Activated T-cell treated with anti-CD3 and anti-CD28 coated beads, Interleukin-2, amount 50 U/mL, for 72 hours (primary cell): ENCODE results near the gene TGM4. TPM values are rescaled to one million over a fixed set of nuclear protein-coding genes. Genes with fewer than 3 reads are reported as not detected.
"Not testable (repeated sequence)": the region's sequence is repeated elsewhere in the genome, so short reads cannot be mapped to it uniquely, and the experiment has no call there.

ENCODE experiments used
- ATAC-seq, 2 donors: fragments of 150-1000 bp; cut with Tn5 transposase; replicated peaks in 1 of 2; 2 replicates each; pipeline ENCODE4 v1.10.0; 2021; ENCODE audit warnings: moderate library complexity in 2 of 2, mild to moderate bottlenecking in 1 of 2
- DNase-seq, 2 donors: peaks; one replicate each; pipeline ENCODE4 v3.0.0; 2021 to 2022; ENCODE audit warnings: mixed read lengths in 1 of 2
- H3K27ac Mint-ChIP-seq: one replicate; pipeline ENCODE4 v1.8.0; 2022; ENCODE audit warnings: mild to moderate bottlenecking, moderate library complexity, mixed read lengths
- H3K27me3 Mint-ChIP-seq: one replicate; pipeline ENCODE4 v1.8.0; 2022; ENCODE audit warnings: low read depth, mixed read lengths
- H3K36me3 Mint-ChIP-seq, 2 donors: one replicate each; pipeline ENCODE4 v1.8.0; 2022; ENCODE audit warnings: mixed read lengths in 2 of 2, mild to moderate bottlenecking in 1 of 2; ENCODE audit not compliant: insufficient read depth in 2 of 2
- H3K4me1 Mint-ChIP-seq: one replicate; pipeline ENCODE4 v1.8.0; 2022; ENCODE audit warnings: low read depth, mixed read lengths
- H3K4me3 Mint-ChIP-seq, 2 donors: one replicate each; pipeline ENCODE4 v1.8.0; 2022; ENCODE audit warnings: mild to moderate bottlenecking in 2 of 2, mixed read lengths in 2 of 2, moderate library complexity in 2 of 2
- H3K9me3 Mint-ChIP-seq, 2 donors: one replicate each; pipeline ENCODE4 v1.8.0; 2022; ENCODE audit warnings: mixed read lengths in 2 of 2
- total RNA-seq, 2 donors: library from RNA; stranded (reverse); gene quantifications; one replicate each; pipeline ENCODE4 v1.2.3, GENCODE V29; 2022

TGM4 gene
- total RNA-seq, 2 donors from 2014 or later = not detected

- no peaks in the 10 kb centered on the region for H3K9me3 Mint-ChIP-seq
- H3K4me1 Mint-ChIP-seq = no peaks in the 10 kb centered on the region
- DNase-seq = no peak
- no peak overlapping the region for H3K4me3 Mint-ChIP-seq
- no peak for ATAC-seq
- peaks cover 0 to 8% of the 10 kb centered on the region in 2 donors for H3K36me3 Mint-ChIP-seq
- H3K27me3 Mint-ChIP-seq = no peaks in the 10 kb centered on the region
- no peak overlapping the region for H3K27ac Mint-ChIP-seq
Measured at GRCh38 chr3:44929782-44930181, 55.4 kb downstream of the TGM4 start.

- Mint-ChIP-seq H3K9me3 (no peaks in the 10 kb centered on the region), H3K4me3 (no peak overlapping the region), H3K36me3 (peaks cover 0 to 7% of the 10 kb centered on the region in 2 donors), H3K27ac (no peak overlapping the region), H3K4me1 (no peaks in the 10 kb centered on the region), H3K27me3 (no peaks in the 10 kb centered on the region)
- DNase-seq (no peak), ATAC-seq (no peak)
Measured at GRCh38 chr3:44930911-44931310, 56.5 kb downstream of the TGM4 start.

GRCh38 chr3:44931791-44932190 is 57.4 kb downstream of the TGM4 start:
- Mint-ChIP-seq H3K4me1 (no peaks in the 10 kb centered on the region), H3K4me3 (no peak overlapping the region), H3K9me3 (no peaks in the 10 kb centered on the region), H3K27ac (no peak overlapping the region), H3K27me3 (no peaks in the 10 kb centered on the region), H3K36me3 (peaks cover 3% of the 10 kb centered on the region in 2 donors)
- no peak for ATAC-seq
- no peak for DNase-seq

GRCh38 chr3:44932271-44932670 is 57.9 kb downstream of the TGM4 start:
- no peak for ATAC-seq
- Mint-ChIP-seq H3K4me1 (no peaks in the 10 kb centered on the region), H3K36me3 (peaks cover 3% of the 10 kb centered on the region in 2 donors)

GRCh38 chr3:44932986-44933944 is 58.9 kb downstream of the TGM4 start:
- no peak overlapping the region for H3K27ac Mint-ChIP-seq
- no peak for DNase-seq
- H3K4me1 Mint-ChIP-seq = no peaks in the 10 kb centered on the region
- ATAC-seq = no peak
- no peak overlapping the region for H3K4me3 Mint-ChIP-seq
- no peaks in the 10 kb centered on the region for H3K9me3 Mint-ChIP-seq
- H3K27me3 Mint-ChIP-seq = no peaks in the 10 kb centered on the region
- H3K36me3 Mint-ChIP-seq = peaks cover 3% of the 10 kb centered on the region in 2 donors

More at GRCh38 chr3:44932271-44932670, 57.9 kb downstream of the TGM4 start:
- Mint-ChIP-seq H3K27me3 (no peaks in the 10 kb centered on the region), H3K4me3 (no peak overlapping the region), H3K9me3 (no peaks in the 10 kb centered on the region), H3K27ac (no peak overlapping the region)
- DNase-seq = no peak

- no peak for DNase-seq
- no peak for ATAC-seq
- H3K27ac Mint-ChIP-seq = no peak overlapping the region
- no peaks in the 10 kb centered on the region for H3K9me3 Mint-ChIP-seq
- H3K4me1 Mint-ChIP-seq = no peaks in the 10 kb centered on the region
- no peaks in the 10 kb centered on the region for H3K27me3 Mint-ChIP-seq
- H3K4me3 Mint-ChIP-seq = no peak overlapping the region
- peaks cover 5 to 8% of the 10 kb centered on the region in 2 donors for H3K36me3 Mint-ChIP-seq
Measured at GRCh38 chr3:44939581-44940036, 65.2 kb downstream of the TGM4 start.

GRCh38 chr3:44942202-44942921 is 68.0 kb downstream of the TGM4 start:
- H3K4me3 Mint-ChIP-seq = no peak overlapping the region
- ATAC-seq (no peak), DNase-seq (no peak)
- no peaks in the 10 kb centered on the region for H3K4me1 Mint-ChIP-seq
- no peaks in the 10 kb centered on the region for H3K9me3 Mint-ChIP-seq
- no peaks in the 10 kb centered on the region for H3K27me3 Mint-ChIP-seq
- no peak overlapping the region for H3K27ac Mint-ChIP-seq
- H3K36me3 Mint-ChIP-seq = peaks cover 3 to 9% of the 10 kb centered on the region in 2 donors

GRCh38 chr3:44948239-44948638 is 73.8 kb downstream of the TGM4 start:
- no peaks in the 10 kb centered on the region for H3K9me3 Mint-ChIP-seq
- no peak overlapping the region for H3K27ac Mint-ChIP-seq
- peaks cover 6% of the 10 kb centered on the region for H3K4me1 Mint-ChIP-seq
- H3K36me3 Mint-ChIP-seq = peaks cover 0 to 1% of the 10 kb centered on the region in 2 donors
- no peak for DNase-seq
- H3K27me3 Mint-ChIP-seq = no peaks in the 10 kb centered on the region
- no peak for ATAC-seq
- no peak overlapping the region for H3K4me3 Mint-ChIP-seq

- H3K4me1 Mint-ChIP-seq, H3K27me3 Mint-ChIP-seq, DNase-seq, H3K36me3 Mint-ChIP-seq, H3K27ac Mint-ChIP-seq, H3K9me3 Mint-ChIP-seq, ATAC-seq, H3K4me3 Mint-ChIP-seq: not testable (repeated sequence)
Measured at GRCh38 chr3:44949770-44950169, 75.4 kb downstream of the TGM4 start.

- no peaks in the 10 kb centered on the region for H3K9me3 Mint-ChIP-seq
- DNase-seq (no peak), ATAC-seq (no peak)
- peaks cover 6% of the 10 kb centered on the region for H3K4me1 Mint-ChIP-seq
- H3K4me3 Mint-ChIP-seq = no peak overlapping the region
- H3K27me3 Mint-ChIP-seq = no peaks in the 10 kb centered on the region
- H3K27ac Mint-ChIP-seq = no peak overlapping the region
- peaks cover 0 to 1% of the 10 kb centered on the region in 2 donors for H3K36me3 Mint-ChIP-seq
Measured at GRCh38 chr3:44950275-44950734, 75.9 kb downstream of the TGM4 start.

- H3K9me3 Mint-ChIP-seq = no peaks in the 10 kb centered on the region
- no peak overlapping the region for H3K4me3 Mint-ChIP-seq
- H3K27me3 Mint-ChIP-seq = no peaks in the 10 kb centered on the region
- no peaks in the 10 kb centered on the region for H3K36me3 Mint-ChIP-seq
- DNase-seq (no peak), ATAC-seq (no peak)
- H3K27ac Mint-ChIP-seq = no peak overlapping the region
- peaks cover 6% of the 10 kb centered on the region for H3K4me1 Mint-ChIP-seq
Measured at GRCh38 chr3:44952689-44953088, 78.3 kb downstream of the TGM4 start.

GRCh38 chr3:44954304-44954703 is 79.9 kb downstream of the TGM4 start:
- no peaks in the 10 kb centered on the region for H3K9me3 Mint-ChIP-seq
- DNase-seq (no peak), ATAC-seq (no peak)
- peak overlapping the region; percentile 36 for H3K27ac Mint-ChIP-seq
- H3K4me1 Mint-ChIP-seq = peaks cover 6% of the 10 kb centered on the region
- H3K36me3 Mint-ChIP-seq = no peaks in the 10 kb centered on the region
- no peaks in the 10 kb centered on the region for H3K27me3 Mint-ChIP-seq
- H3K4me3 Mint-ChIP-seq = no peak overlapping the region

GRCh38 chr3:44954962-44955361 is 80.6 kb downstream of the TGM4 start:
- H3K4me1 Mint-ChIP-seq = peaks cover 6% of the 10 kb centered on the region
- H3K36me3 Mint-ChIP-seq = no peaks in the 10 kb centered on the region
- DNase-seq = no peak
- H3K27me3 Mint-ChIP-seq = no peaks in the 10 kb centered on the region
- peak in 1 of 2 donors; percentile 19 for ATAC-seq
- H3K9me3 Mint-ChIP-seq = no peaks in the 10 kb centered on the region
- H3K4me3 Mint-ChIP-seq = no peak overlapping the region
- no peak overlapping the region for H3K27ac Mint-ChIP-seq
